ENCODE measurements around the gene CIZ1.

CIZ1 gene

GRCh38 chr9:128121466-128121810 is 69.9 kb downstream of the CIZ1 start:
- no peak for TF ChIP-seq EZH2phosphoT487 (IDR thresholded peaks at IDR 0.05; ENCODE audit: borderline replicate concordance, low read length)
- TF ChIP-seq, protein P1, sequence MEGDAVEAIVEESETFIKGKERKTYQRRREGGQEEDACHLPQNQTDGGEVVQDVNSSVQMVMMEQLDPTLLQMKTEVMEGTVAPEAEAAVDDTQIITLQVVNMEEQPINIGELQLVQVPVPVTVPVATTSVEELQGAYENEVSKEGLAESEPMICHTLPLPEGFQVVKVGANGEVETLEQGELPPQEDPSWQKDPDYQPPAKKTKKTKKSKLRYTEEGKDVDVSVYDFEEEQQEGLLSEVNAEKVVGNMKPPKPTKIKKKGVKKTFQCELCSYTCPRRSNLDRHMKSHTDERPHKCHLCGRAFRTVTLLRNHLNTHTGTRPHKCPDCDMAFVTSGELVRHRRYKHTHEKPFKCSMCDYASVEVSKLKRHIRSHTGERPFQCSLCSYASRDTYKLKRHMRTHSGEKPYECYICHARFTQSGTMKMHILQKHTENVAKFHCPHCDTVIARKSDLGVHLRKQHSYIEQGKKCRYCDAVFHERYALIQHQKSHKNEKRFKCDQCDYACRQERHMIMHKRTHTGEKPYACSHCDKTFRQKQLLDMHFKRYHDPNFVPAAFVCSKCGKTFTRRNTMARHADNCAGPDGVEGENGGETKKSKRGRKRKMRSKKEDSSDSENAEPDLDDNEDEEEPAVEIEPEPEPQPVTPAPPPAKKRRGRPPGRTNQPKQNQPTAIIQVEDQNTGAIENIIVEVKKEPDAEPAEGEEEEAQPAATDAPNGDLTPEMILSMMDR (IDR thresholded peaks at IDR 0.05; ENCODE audit: low read depth, low read length, poor library complexity, severe bottlenecking), result no peak
- peaks cover 60% of the 10 kb centered on the region for H3K36me3 ChIP-seq (ENCODE audit: control insufficient read depth, low read length)
- peaks cover 7% of the 10 kb centered on the region; the same call in 1 of the 2 replicates for H3F3A ChIP-seq (ENCODE audit: control insufficient read depth, insufficient read depth)
- no peak overlapping the region for H3K4me2 ChIP-seq (ENCODE audit: low read length)
- no peak overlapping the region for H3K4me3 ChIP-seq (ENCODE audit: low read length)
- no peaks in the 10 kb centered on the region for H3K27me3 ChIP-seq (ENCODE audit: control insufficient read depth, low read length)
- no peaks in the 10 kb centered on the region for H3K9me3 ChIP-seq (ENCODE audit: control insufficient read depth, insufficient read depth, low read length)
- no peak overlapping the region for H3K27ac ChIP-seq (ENCODE audit: low read depth, low read length)
- peaks cover 6% of the 10 kb centered on the region; the same call in 1 of the 2 replicates for H4K20me1 ChIP-seq (ENCODE audit: control insufficient read depth, insufficient read depth, low read depth, low read length)
- H3K79me2 ChIP-seq (ENCODE audit: control insufficient read depth, low read length), result peaks cover 23% of the 10 kb centered on the region
- H3K4me1 ChIP-seq (ENCODE audit: control insufficient read depth, low read length), result peaks cover 18% of the 10 kb centered on the region
- H3K9me2 ChIP-seq (replicated peaks; ENCODE audit: control insufficient read depth, low read length), result no peaks in the 10 kb centered on the region

DNA sequence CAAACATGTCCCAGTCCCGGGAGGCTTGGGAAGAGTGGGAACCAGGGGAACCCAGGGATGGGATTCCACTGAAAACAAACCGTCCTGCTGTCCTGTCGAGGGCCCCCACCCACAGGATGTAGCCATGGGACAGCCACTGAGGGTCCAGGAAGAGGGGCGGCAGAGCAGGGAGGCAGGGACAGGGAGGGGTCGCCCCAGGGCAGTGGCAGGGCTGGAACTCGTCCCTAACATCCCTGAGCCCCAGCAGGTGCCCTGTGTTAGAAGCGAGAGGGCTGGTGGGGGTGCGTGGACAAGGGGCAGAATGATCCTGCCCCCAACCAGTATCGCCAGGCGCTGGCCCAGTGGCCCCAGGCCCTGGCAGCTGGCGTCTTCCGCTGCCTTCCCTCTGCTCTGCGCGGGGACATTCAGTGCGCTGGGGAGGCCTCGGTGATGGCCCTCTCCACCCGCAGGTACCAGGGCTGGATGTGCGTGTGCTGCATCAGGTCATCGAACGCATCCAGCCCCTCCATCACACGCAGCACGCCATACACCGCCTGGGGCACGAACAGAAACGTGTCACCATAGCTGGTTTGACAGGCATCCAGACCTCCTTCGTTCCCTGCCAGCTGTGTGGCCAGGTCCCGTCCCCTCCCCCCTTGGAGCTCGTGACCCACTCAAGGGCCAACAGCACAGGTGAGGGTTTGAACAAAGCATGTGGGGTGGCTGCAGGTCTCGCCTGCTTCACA is 70.5 kb downstream of the CIZ1 start:
- H3K27ac ChIP-seq (ENCODE audit: low read depth, low read length), result no peak overlapping the region
- H3K4me1 ChIP-seq (ENCODE audit: control insufficient read depth, low read length), result peaks cover 12% of the 10 kb centered on the region
- H3K9me3 ChIP-seq (ENCODE audit: control insufficient read depth, insufficient read depth, low read length), result no peaks in the 10 kb centered on the region
- H3K27me3 ChIP-seq (ENCODE audit: control insufficient read depth, low read length), result no peaks in the 10 kb centered on the region
- peaks cover 64% of the 10 kb centered on the region for H3K36me3 ChIP-seq (ENCODE audit: control insufficient read depth, low read length)
- H4K20me1 ChIP-seq (ENCODE audit: control insufficient read depth, insufficient read depth, low read depth, low read length), result peaks cover 6% of the 10 kb centered on the region; the same call in 1 of the 2 replicates
- peaks cover 17% of the 10 kb centered on the region for H3K79me2 ChIP-seq (ENCODE audit: control insufficient read depth, low read length)
- TF ChIP-seq, protein P1 (IDR thresholded peaks at IDR 0.05; ENCODE audit: low read depth, low read length, poor library complexity, severe bottlenecking), result no peak
- H3K4me3 ChIP-seq (ENCODE audit: low read length), result no peak overlapping the region
- peaks cover 7% of the 10 kb centered on the region; the same call in 1 of the 2 replicates for H3F3A ChIP-seq (ENCODE audit: control insufficient read depth, insufficient read depth)
- H3K4me2 ChIP-seq (ENCODE audit: low read length), result no peak overlapping the region
- H3K9me2 ChIP-seq (replicated peaks; ENCODE audit: control insufficient read depth, low read length), result no peaks in the 10 kb centered on the region

DNA sequence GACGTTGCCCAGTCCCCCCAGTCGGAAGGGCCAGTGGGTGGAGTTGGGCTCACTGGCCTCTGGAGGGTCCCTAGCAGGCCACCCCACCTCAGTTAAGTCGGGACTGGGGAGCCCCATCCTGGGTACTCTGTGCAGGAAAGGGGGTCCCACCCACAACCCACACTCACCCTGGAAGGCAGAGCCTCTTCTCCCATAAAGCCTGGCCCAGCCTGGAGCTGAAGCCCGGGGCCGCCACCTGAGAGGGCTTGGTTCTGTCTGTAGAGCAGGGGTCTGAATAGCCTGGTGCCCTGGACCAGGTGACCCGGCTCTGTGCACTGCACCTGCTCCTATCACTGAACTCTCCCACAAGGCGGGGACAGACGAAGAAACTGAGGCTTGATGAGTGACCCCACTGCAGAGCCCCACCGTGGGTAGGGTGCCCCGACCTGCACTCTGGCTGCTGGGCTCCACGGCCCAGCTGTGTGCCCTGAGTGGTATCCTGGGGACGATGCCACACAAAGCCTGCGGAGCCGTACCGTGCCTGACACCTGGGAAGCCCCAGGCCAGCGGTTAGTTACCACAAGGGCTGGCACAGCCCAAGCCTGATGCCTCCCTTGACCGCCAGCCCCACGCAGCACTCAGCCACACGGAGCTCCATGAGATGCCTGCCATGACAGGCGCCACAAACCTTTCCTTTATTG is 71.2 kb downstream of the CIZ1 start:
- H3K27me3 ChIP-seq (ENCODE audit: control insufficient read depth, low read length), result no peaks in the 10 kb centered on the region
- H3K9me3 ChIP-seq (ENCODE audit: control insufficient read depth, insufficient read depth, low read length), result no peaks in the 10 kb centered on the region
- H4K20me1 ChIP-seq (ENCODE audit: control insufficient read depth, insufficient read depth, low read depth, low read length), result peaks cover 6% of the 10 kb centered on the region; the same call in 1 of the 2 replicates
- no peak overlapping the region for H3K4me2 ChIP-seq (ENCODE audit: low read length)
- no peak overlapping the region for H3K4me3 ChIP-seq (ENCODE audit: low read length)
- peaks cover 10% of the 10 kb centered on the region for H3K79me2 ChIP-seq (ENCODE audit: control insufficient read depth, low read length)
- no peak for TF ChIP-seq EZH2phosphoT487 (IDR thresholded peaks at IDR 0.05; ENCODE audit: borderline replicate concordance, low read length)
- TF ChIP-seq, protein P1 (IDR thresholded peaks at IDR 0.05; ENCODE audit: low read depth, low read length, poor library complexity, severe bottlenecking), result no peak
- peaks cover 7% of the 10 kb centered on the region; the same call in 1 of the 2 replicates for H3F3A ChIP-seq (ENCODE audit: control insufficient read depth, insufficient read depth)
- peaks cover 64% of the 10 kb centered on the region for H3K36me3 ChIP-seq (ENCODE audit: control insufficient read depth, low read length)
- H3K4me1 ChIP-seq (ENCODE audit: control insufficient read depth, low read length), result peaks cover 5% of the 10 kb centered on the region
- H3K9me2 ChIP-seq (replicated peaks; ENCODE audit: control insufficient read depth, low read length), result no peaks in the 10 kb centered on the region
- H3K27ac ChIP-seq (ENCODE audit: low read depth, low read length), result no peak overlapping the region

Data from DOHH2 (cell line).